Measurements from ENCODE around the gene AP2A2. TPM values are rescaled to one million over a fixed set of nuclear protein-coding genes. Genes with fewer than 3 reads are reported as not detected.
A peak's percentile ranks its signal among the peaks of the same experiment; 100 is the strongest.

The AP2A2 gene
- total RNA-seq, 2 donors from 2014 or later = 51.6 to 75.1 TPM

DNA sequence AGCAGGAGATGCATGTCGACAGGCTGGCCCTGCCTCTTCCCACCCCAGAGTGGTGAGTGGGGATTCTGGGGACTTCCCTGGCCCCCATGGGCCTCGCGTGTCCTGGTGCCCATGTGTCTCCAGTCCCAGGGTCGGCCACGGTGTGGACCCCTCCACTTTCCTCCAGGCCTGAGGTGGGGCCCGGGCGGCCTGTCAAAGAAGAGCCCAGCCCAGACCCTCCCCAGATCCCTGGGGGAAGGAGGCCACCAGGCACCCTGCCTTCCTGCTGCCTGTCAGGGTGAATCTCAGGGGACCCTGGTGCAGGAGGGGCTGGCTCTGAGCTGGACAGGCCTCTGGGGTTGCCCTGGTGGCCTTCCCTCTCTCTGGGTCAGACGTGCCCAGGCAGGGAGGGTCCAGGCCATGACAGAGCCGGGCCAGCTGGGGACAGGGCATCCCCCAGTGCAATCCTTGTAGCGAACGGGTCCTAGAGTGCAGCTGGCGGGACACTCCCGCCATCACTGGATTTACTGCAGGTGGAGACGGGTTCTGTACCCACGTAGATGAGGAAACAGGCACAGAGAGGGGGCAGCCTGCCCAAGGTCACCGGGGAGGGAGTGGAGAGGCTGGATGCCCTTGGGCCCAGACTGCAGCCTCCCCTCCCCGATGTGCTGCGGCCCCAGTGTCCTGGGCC lies 124.4 kb downstream of the AP2A2 start:
- no peaks in the 10 kb centered on the region for H3K9me3 Mint-ChIP-seq
- H3K4me1 Mint-ChIP-seq (ENCODE audit: low read depth in 2 of 2) = peaks cover 5 to 11% of the 10 kb centered on the region in 2 donors
- DNase-seq (ENCODE audit: low spot score) = no peak
- no peaks in the 10 kb centered on the region for H3K36me3 Mint-ChIP-seq
- ATAC-seq = peak in 1 of 2 donors; percentile 8
- H3K27me3 Mint-ChIP-seq = peaks cover 3 to 10% of the 10 kb centered on the region in 2 donors
- no peak overlapping the region for H3K4me3 Mint-ChIP-seq
- H3K27ac Mint-ChIP-seq = no peak overlapping the region

DNA sequence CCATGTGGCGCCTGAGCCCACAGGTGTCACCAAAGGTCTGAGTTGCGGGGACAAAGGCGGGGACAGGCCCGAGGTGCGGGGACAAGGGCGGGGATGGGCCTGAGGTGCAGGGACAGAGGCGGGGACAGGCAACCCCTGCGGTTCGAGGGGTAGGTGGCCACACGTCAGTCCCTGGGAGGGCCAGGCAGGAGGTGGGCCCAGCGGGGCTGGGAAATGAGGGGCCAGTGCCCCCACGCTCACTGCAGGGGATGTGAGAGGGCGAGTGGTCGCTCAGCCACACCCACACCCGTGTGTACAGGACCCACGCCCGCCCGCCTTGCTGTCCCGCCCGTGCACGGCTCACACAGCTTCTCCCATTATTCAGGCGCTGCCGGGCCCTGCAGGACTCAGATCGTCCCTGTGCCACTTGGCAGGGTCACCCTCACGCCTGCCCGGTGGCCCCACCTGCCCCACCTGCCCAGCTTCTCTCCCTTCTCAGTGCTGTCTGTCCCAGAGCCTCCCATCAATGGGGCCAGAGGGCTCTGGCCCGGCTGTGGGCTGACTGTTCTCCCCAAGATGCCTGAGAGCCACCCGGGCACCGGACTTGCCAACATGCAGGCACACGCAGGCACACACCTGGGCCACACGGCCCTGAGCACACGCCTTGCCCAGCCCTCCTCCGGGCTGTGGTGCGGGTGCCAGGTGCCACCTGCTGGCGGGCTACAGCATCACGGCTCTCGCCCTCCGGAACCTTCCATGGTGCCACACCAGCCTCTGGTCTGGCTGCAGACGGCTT lies 125.1 kb downstream of the AP2A2 start:
- H3K27me3 Mint-ChIP-seq = peaks cover 3 to 10% of the 10 kb centered on the region in 2 donors
- H3K4me3 Mint-ChIP-seq = no peak overlapping the region
- H3K4me1 Mint-ChIP-seq (ENCODE audit: low read depth in 2 of 2) = peaks cover 5 to 11% of the 10 kb centered on the region in 2 donors
- no peaks in the 10 kb centered on the region for H3K36me3 Mint-ChIP-seq
- peak; percentile 63 for DNase-seq (ENCODE audit: low spot score)
- no peaks in the 10 kb centered on the region for H3K9me3 Mint-ChIP-seq
- ATAC-seq = peak; percentile 54 to 90
- H3K27ac Mint-ChIP-seq = no peak overlapping the region

DNA sequence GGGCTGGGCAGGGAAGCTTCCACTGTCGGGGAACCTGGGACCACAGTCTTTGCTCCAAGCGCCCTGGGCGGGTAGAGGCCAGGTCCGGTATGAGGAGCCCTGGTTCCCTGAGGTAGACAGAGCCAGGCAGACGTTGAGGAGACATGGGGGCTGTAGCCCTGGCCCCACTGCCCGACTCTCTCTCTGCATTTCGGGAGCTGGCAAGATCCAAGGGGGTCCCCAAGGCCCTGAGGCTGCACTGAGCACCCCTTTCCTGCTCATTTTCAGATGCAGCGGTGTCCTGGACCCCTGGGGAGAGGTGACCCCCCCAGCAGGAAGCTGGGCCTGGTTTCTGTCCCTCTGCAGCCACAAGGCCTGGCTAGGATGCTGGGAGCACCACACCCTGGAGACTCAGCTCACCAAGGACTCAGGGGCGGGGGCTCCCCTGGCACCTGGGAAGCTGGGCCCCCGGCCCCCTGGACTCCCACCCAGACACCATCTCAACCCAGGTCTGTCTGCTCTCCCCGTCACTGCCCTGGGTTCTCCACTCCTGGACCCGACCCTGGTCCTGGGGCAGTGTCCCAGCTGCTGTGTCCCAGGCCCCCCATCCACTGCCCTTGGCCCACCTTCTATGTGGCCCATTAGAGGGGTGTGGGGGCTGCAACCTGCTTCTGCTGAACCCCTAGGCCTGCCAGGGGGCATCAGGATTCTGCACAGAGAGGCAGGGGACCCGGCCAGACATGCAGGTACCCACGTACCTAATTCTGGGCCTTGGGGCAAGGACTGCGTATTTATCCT lies 125.9 kb downstream of the AP2A2 start:
- H3K27me3 Mint-ChIP-seq = peaks cover 3 to 8% of the 10 kb centered on the region in 2 donors
- ATAC-seq (no peak), DNase-seq (ENCODE audit: low spot score) (no peak)
- H3K4me1 Mint-ChIP-seq (ENCODE audit: low read depth in 2 of 2) = peaks cover 5 to 7% of the 10 kb centered on the region in 2 donors
- no peak overlapping the region for H3K4me3 Mint-ChIP-seq
- no peak overlapping the region for H3K27ac Mint-ChIP-seq
- H3K9me3 Mint-ChIP-seq = no peaks in the 10 kb centered on the region
- H3K36me3 Mint-ChIP-seq = no peaks in the 10 kb centered on the region

DNA sequence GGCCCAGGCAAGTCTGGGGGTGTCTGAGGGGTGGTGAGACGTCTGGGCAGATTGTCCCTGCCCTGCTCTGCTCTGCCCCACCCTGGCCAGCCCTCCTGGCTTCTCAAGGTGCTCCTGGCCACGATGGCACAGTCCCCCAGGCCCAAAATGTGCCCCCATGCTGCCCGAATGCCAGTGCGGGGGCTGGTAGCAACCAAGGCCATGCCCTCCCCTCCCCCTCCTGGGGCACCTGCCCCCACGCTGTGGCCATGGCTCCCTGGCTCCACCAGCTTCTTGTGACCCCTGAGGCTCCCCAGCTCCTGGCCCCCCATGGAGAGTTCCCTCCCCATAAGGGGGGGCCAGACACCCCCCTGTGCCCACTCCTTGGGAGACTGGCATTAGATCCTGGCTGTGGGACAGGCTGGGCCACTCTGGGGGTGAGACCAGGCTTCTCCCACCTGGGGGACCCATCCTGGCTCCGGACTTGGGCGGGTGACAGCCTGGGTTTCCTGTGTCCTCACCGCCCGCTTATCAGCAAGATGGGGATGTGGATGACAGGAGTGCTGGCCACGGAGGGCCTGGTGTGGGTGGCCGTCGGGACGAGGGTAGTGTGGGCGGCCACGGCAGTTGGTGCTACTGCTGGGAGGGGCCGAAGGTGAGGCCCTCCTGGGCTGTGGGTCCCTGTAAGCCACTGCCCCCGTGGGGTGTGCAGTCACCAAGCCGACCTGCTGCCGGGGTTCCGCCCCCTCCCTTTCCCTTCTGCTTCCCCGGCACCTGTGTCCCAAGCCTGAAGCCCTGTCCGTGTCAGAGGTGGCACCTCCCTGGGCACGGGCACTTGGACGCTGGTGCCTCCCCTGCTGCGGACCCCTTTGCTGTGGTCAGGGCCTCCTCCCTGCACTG lies 126.7 kb downstream of the AP2A2 start:
- Mint-ChIP-seq H3K27me3 (peaks cover 0 to 3% of the 10 kb centered on the region in 2 donors), H3K27ac (no peak overlapping the region), H3K4me3 (no peak overlapping the region), H3K36me3 (no peaks in the 10 kb centered on the region), H3K9me3 (no peaks in the 10 kb centered on the region), H3K4me1 (ENCODE audit: low read depth in 2 of 2) (peaks cover 0 to 3% of the 10 kb centered on the region in 2 donors)
- ATAC-seq = no peak
- peak; percentile 54 for DNase-seq (ENCODE audit: low spot score)

- Mint-ChIP-seq H3K27me3 (peaks cover 0 to 9% of the 10 kb centered on the region in 2 donors), H3K4me1 (ENCODE audit: low read depth in 2 of 2) (peaks cover 0 to 3% of the 10 kb centered on the region in 2 donors), H3K4me3 (no peak overlapping the region), H3K36me3 (no peaks in the 10 kb centered on the region), H3K27ac (no peak overlapping the region), H3K9me3 (no peaks in the 10 kb centered on the region)
- ATAC-seq (no peak), DNase-seq (ENCODE audit: low spot score) (peak; percentile 59)
Observed at GRCh38 chr11:1053121-1053901, 127.6 kb downstream of the AP2A2 start.

DNA sequence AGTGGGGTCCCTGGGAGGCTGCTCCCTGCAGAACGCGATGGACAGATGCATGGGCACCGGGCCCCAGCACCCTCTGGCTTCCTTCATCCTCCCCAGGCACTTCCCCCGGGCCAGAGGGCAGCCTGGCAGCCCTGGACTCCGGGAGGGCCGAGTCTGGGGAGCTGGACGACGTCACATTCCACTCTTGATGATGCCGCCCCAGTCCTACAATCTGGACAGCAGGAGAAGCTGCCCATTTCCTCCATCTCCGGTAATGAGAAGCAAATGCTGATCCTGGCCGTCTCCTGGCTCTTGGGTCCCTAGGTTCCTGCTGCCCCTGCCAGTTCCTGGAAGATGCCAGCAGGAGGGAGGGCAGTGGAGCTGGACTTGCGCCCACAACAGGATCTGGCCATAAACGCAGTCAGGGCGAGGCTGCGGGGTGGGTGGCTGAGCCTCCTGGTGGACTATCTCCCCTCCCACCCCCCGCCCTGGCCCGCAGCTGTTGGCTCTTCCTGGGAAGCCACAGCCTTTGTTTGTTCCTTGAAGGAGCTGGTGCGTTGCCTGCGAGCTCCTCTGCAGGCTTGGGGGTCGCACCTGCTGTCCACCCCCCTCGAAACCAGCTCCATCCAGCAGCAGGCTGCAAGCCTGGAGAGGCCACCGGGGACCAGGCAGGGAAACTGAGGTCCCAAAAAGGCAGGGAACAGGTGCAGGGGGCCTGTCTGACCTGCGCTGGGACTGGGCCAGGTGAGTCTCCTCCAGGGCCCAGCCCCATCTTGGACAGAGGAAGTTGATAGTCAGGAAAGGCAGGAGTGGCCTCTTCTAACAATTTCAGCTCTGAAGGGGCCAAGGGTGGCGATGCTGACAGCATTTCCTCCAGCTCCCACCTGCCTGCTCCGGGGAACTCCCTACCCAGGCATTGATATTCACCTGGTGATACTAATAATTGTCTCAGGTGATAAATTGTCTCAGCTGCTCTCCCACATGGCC lies 128.8 kb downstream of the AP2A2 start:
- peak; percentile 44 for DNase-seq (ENCODE audit: low spot score)
- H3K27me3 Mint-ChIP-seq = peaks cover 7 to 11% of the 10 kb centered on the region in 2 donors
- H3K4me3 Mint-ChIP-seq = no peak overlapping the region
- H3K36me3 Mint-ChIP-seq = no peaks in the 10 kb centered on the region
- no peaks in the 10 kb centered on the region for H3K9me3 Mint-ChIP-seq
- no peak for ATAC-seq
- H3K27ac Mint-ChIP-seq = no peak overlapping the region
- peaks cover 0 to 3% of the 10 kb centered on the region in 2 donors for H3K4me1 Mint-ChIP-seq (ENCODE audit: low read depth in 2 of 2)

GRCh38 chr11:1055109-1055703 lies 129.5 kb downstream of the AP2A2 start:
- H3K36me3 Mint-ChIP-seq = no peaks in the 10 kb centered on the region
- H3K4me1 Mint-ChIP-seq (ENCODE audit: low read depth in 2 of 2) = peaks cover 0 to 3% of the 10 kb centered on the region in 2 donors
- H3K27me3 Mint-ChIP-seq = peaks cover 8 to 11% of the 10 kb centered on the region in 2 donors
- no peak overlapping the region for H3K4me3 Mint-ChIP-seq
- ATAC-seq = no peak
- H3K9me3 Mint-ChIP-seq = no peaks in the 10 kb centered on the region
- peak; percentile 31 for DNase-seq (ENCODE audit: low spot score)
- H3K27ac Mint-ChIP-seq = no peak overlapping the region

DNA sequence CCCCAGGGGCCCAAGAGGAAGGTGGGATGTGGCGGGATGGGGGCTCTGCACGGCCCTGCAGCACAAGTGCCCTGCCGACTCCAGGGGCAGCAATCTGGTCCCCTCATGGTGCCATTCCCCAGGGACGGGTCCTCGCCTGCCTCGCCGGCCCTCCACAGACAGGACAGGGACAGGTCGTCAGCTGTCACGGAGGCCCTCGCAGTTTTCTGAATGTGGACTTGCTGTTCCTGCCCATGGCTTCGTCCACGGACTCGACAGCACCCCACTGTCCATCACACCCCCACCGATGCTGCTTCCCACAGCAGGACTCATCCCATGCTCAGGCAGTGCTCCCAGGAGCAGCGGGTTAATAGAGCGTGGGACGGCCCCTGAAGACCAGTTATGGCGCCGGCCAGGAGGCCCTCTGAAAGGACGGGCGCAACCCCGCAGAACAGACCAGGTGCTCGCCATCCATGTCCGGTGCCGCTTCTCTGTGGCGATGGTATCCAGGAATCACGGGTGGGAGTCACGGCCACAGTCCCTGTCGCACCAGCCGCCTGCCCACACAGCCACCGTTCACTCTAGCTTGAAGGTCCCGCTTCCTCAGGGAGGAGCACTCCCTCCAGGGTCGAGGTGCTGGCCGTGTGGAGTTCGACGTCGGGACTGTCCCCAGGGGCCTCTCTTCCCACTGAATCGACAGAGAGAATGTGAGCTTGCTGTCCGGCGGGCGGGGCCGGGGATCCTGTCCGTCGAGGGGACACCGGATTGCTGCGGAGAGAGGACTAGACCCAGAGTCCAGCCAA lies 130.5 kb downstream of the AP2A2 start:
- H3K27me3 Mint-ChIP-seq = peaks cover 8 to 13% of the 10 kb centered on the region in 2 donors
- H3K9me3 Mint-ChIP-seq = no peaks in the 10 kb centered on the region
- ATAC-seq (no peak), DNase-seq (ENCODE audit: low spot score) (peak; percentile 56)
- no peak overlapping the region for H3K4me3 Mint-ChIP-seq
- no peaks in the 10 kb centered on the region for H3K4me1 Mint-ChIP-seq (ENCODE audit: low read depth in 2 of 2)
- no peak overlapping the region for H3K27ac Mint-ChIP-seq
- no peaks in the 10 kb centered on the region for H3K36me3 Mint-ChIP-seq

- H3K4me1 Mint-ChIP-seq (ENCODE audit: low read depth in 2 of 2) = no peaks in the 10 kb centered on the region
- ATAC-seq (no peak), DNase-seq (ENCODE audit: low spot score) (no peak)
- H3K36me3 Mint-ChIP-seq = peaks cover 4% of the 10 kb centered on the region
- H3K9me3 Mint-ChIP-seq = no peaks in the 10 kb centered on the region
- no peak overlapping the region for H3K4me3 Mint-ChIP-seq
- H3K27me3 Mint-ChIP-seq = peaks cover 19% of the 10 kb centered on the region in 2 donors
- no peak overlapping the region for H3K27ac Mint-ChIP-seq
Observed at GRCh38 chr11:1057806-1058205, 132.1 kb downstream of the AP2A2 start.

GRCh38 chr11:1059759-1060158 lies 134.1 kb downstream of the AP2A2 start:
- H3K9me3 Mint-ChIP-seq = no peaks in the 10 kb centered on the region
- H3K27me3 Mint-ChIP-seq = peaks cover 22 to 28% of the 10 kb centered on the region in 2 donors
- peaks cover 4% of the 10 kb centered on the region for H3K36me3 Mint-ChIP-seq
- no peak overlapping the region for H3K4me3 Mint-ChIP-seq
- H3K27ac Mint-ChIP-seq = no peak overlapping the region
- ATAC-seq (no peak), DNase-seq (ENCODE audit: low spot score) (peak; percentile 39)
- H3K4me1 Mint-ChIP-seq (ENCODE audit: low read depth in 2 of 2) = no peaks in the 10 kb centered on the region

- H3K27me3 Mint-ChIP-seq = peaks cover 23 to 28% of the 10 kb centered on the region in 2 donors
- H3K4me3 Mint-ChIP-seq = no peak overlapping the region
- DNase-seq (ENCODE audit: low spot score) (peak; percentile 41), ATAC-seq (no peak)
- no peaks in the 10 kb centered on the region for H3K4me1 Mint-ChIP-seq (ENCODE audit: low read depth in 2 of 2)
- peaks cover 4% of the 10 kb centered on the region for H3K36me3 Mint-ChIP-seq
- no peak overlapping the region for H3K27ac Mint-ChIP-seq
- no peaks in the 10 kb centered on the region for H3K9me3 Mint-ChIP-seq
Observed at GRCh38 chr11:1060410-1060809, 134.7 kb downstream of the AP2A2 start.

All from natural killer cell treated with Interleukin-12 subunit alpha and Interleukin-12 subunit beta and Interleukin-15 and Interleukin-18, amount 100 ng/mL, for 72 hours (primary cell).